Liver (tissue), 3 donors: ENCODE measurements around the gene CRLF3.

Experiments
- CTCF ChIP-seq: fragments of 150-350 bp; IDR thresholded peaks from 2 replicates; pipeline ENCODE4 v1.5.1; 2017; ENCODE audit warnings: improper control_type of control experiment, low read depth, low read length; ENCODE audit not compliant: missing input control
- EGR1 ChIP-seq, 2 donors: IDR thresholded peaks; 2 replicates each; pipeline ENCODE4 v1.6.1; 2016 to 2018; ENCODE audit warnings: antibody characterized with exemption in 2 of 2, low read depth in 2 of 2
- FOXA1 ChIP-seq: IDR thresholded peaks from 2 replicates; pipeline ENCODE4 v1.6.1; 2016; ENCODE audit warnings: antibody characterized with exemption
- GABPA ChIP-seq, 2 donors: IDR thresholded peaks in 1 of 2; conservative IDR thresholded peaks in 1 of 2; 2 replicates each; pipeline ENCODE4 v1.6.1; 2016; ENCODE audit warnings: antibody characterized with exemption in 2 of 2, mild to moderate bottlenecking in 1 of 2, moderate library complexity in 1 of 2
- HNF4A ChIP-seq, 2 donors: conservative IDR thresholded peaks; 2 replicates each; pipeline ENCODE4 v1.6.1; 2016; ENCODE audit warnings: antibody characterized with exemption in 2 of 2, mild to moderate bottlenecking in 2 of 2
- JUND ChIP-seq, 2 donors: IDR thresholded peaks; 2 replicates each; pipeline ENCODE4 v1.6.1; 2016; ENCODE audit warnings: antibody characterized with exemption in 2 of 2
- MAX ChIP-seq: IDR thresholded peaks from 2 replicates; pipeline ENCODE4 v1.6.1; 2016; ENCODE audit warnings: antibody characterized with exemption
- RAD21 ChIP-seq, 2 donors: IDR thresholded peaks; 2 replicates each; pipeline ENCODE4 v1.6.1; 2016; ENCODE audit warnings: antibody characterized with exemption in 2 of 2, mild to moderate bottlenecking in 2 of 2
- REST ChIP-seq: IDR thresholded peaks from 2 replicates; pipeline ENCODE4 v1.6.1; 2016; ENCODE audit warnings: antibody characterized with exemption, mild to moderate bottlenecking
- TAF1 ChIP-seq: conservative IDR thresholded peaks from 2 replicates; pipeline ENCODE4 v1.6.1; 2016; ENCODE audit warnings: antibody characterized with exemption, mild to moderate bottlenecking
- donor health status: healthy.
- donor health status: healthy.

- TF ChIP-seq CTCF (no peak), FOXA1 (no peak), REST (no peak), MAX (no peak), JUND (IDR thresholded peaks at IDR 0.05) (no peak), GABPA (IDR thresholded peaks at IDR 0.05 in 1 of 2, conservative IDR thresholded peaks at IDR 0.05 in 1 of 2) (no peak), TAF1 (no peak), EGR1 (IDR thresholded peaks at IDR 0.05; ENCODE audit: low read depth in 2 of 2) (no peak), RAD21 (IDR thresholded peaks at IDR 0.05) (no peak), HNF4A (conservative IDR thresholded peaks at IDR 0.05) (no peak)
Measured at GRCh38 chr17:30780343-30780742, 44.1 kb downstream of the CRLF3 start.
